Liver (tissue), 9 donors: Measurements from ENCODE around the gene SH3BGRL3. TPM values are rescaled to one million over a fixed set of nuclear protein-coding genes. Genes with fewer than 3 reads are reported as not detected.
"Not testable (repeated sequence)": the region's sequence is repeated elsewhere in the genome, so short reads cannot be mapped to it uniquely, and the experiment has no call there.

ENCODE experiments used
- DNase-seq: peaks from one replicate; pipeline ENCODE4 v3.0.0-alpha.2; 2017; ENCODE audit warnings: low spot score
- H3K27ac ChIP-seq, 2 donors: one replicate each; pipeline ENCODE4 v1.7.0; 2013; ENCODE audit warnings: inconsistent platforms in 2 of 2, low read length in 2 of 2, control low read depth in 1 of 2, low read depth in 1 of 2, mild to moderate bottlenecking in 1 of 2
- H3K27me3 ChIP-seq, 4 donors: one replicate each; pipeline versions ENCODE4 v1.6.1 to v1.7.0; 2013; ENCODE audit warnings: low read length in 3 of 4, inconsistent platforms in 1 of 4, mild to moderate bottlenecking in 1 of 4, moderate library complexity in 1 of 4; ENCODE audit not compliant: control insufficient read depth in 4 of 4, insufficient read depth in 4 of 4
- H3K36me3 ChIP-seq, 4 donors: one replicate each; pipeline versions ENCODE4 v1.6.1 to v1.7.0; 2013; ENCODE audit warnings: low read length in 3 of 4, mild to moderate bottlenecking in 3 of 4, low read depth in 1 of 4, moderate library complexity in 1 of 4; ENCODE audit not compliant: control insufficient read depth in 4 of 4, insufficient read depth in 3 of 4
- H3K4me1 ChIP-seq, 4 donors: one replicate each; pipeline versions ENCODE4 v1.6.1 to v1.7.0; 2013; ENCODE audit warnings: low read length in 3 of 4, mild to moderate bottlenecking in 3 of 4, moderate library complexity in 1 of 4; ENCODE audit not compliant: control insufficient read depth in 4 of 4, insufficient read depth in 4 of 4
- H3K4me3 ChIP-seq, 3 donors: one replicate each; pipeline versions ENCODE4 v1.6.1 to v1.7.0; 2013; ENCODE audit warnings: low read length in 3 of 3, control low read depth in 1 of 3, low read depth in 1 of 3, mild to moderate bottlenecking in 1 of 3
- H3K9ac ChIP-seq, 2 donors: one replicate each; pipeline ENCODE4 v1.7.0; 2013; ENCODE audit warnings: low read length in 2 of 2, mild to moderate bottlenecking in 2 of 2, moderate library complexity in 2 of 2, control low read depth in 1 of 2, low read depth in 1 of 2
- H3K9me3 ChIP-seq, 4 donors: one replicate each; pipeline versions ENCODE4 v1.6.1 to v1.7.0; 2013; ENCODE audit warnings: low read length in 3 of 4; ENCODE audit not compliant: control insufficient read depth in 4 of 4
- FOXA1 ChIP-seq: IDR thresholded peaks from 2 replicates; pipeline ENCODE4 v1.6.1; 2016; ENCODE audit warnings: antibody characterized with exemption
- FOXA2 ChIP-seq: IDR thresholded peaks from 2 replicates; pipeline ENCODE4 v1.6.1; 2016; ENCODE audit warnings: antibody characterized with exemption
- JUND ChIP-seq, 2 donors: IDR thresholded peaks; 2 replicates each; pipeline ENCODE4 v1.6.1; 2016; ENCODE audit warnings: antibody characterized with exemption in 2 of 2
- REST ChIP-seq: IDR thresholded peaks from 2 replicates; pipeline ENCODE4 v1.6.1; 2016; ENCODE audit warnings: antibody characterized with exemption, mild to moderate bottlenecking
- YY1 ChIP-seq: IDR thresholded peaks from 2 replicates; pipeline ENCODE4 v1.6.1; 2016; ENCODE audit warnings: antibody characterized with exemption, mild to moderate bottlenecking
- WGBS: extraction: QIAGEN DNeasy Blood & Tissue Kit; methylation state at CpG from one replicate; pipeline ENCODE4 v1.1.7; 2013; 5-methylcytosine and 5-hydroxymethylcytosine counted together
- polyA plus RNA-seq, 2 donors: library from polyadenylated mRNA; stranded (reverse) in 1 of 2; unstranded in 1 of 2; fragments of 200-250 nt in 1 of 2; fragments of >200 nt in 1 of 2; fragmentation: Nextera tagmentation in 1 of 2; extraction: Ambion mirVana in 1 of 2; gene quantifications; one replicate each; pipeline versions ENCODE4 v1.2.1 to v1.2.3, GENCODE V29; 2013 to 2015
- total RNA-seq, 2 donors: library from RNA; depleted of rRNA; stranded (reverse); fragments of >200 nt; gene quantifications; one replicate each; pipeline ENCODE4 v1.2.3, GENCODE V29; 2014
- TF ChIP-seq, protein P1 (sequence below): IDR thresholded peaks from 2 replicates; pipeline ENCODE4 v1.6.1; 2016; ENCODE audit warnings: antibody characterized with exemption
- donor health status: healthy.
- donor health status: healthy.
- donor health status: healthy.
- donor health status: healthy.
- donor health status: healthy.

The SH3BGRL3 gene
- total and polyA plus RNA-seq, 4 donors: 4.5 to 93.2 (median 23.0) TPM

DNA sequence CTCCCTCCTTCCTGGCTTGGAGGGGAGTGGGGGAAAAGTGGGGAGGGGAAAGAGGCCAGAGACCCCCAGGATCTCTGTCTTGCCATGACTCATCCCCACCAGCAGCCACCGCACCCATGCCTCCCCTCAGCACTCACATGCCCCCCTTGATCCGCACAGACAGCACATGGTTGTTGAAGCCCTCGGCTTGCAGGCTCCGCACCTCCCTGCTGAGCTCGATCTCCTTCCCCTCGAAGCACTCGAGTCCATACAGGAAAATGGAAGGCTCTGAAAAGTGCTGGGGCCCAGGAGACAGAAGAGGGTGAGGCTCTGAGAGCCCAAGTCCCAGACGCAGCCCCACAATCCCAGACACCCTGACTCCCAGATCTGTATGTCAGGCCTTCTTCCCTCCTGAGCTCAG, 48.7 kb downstream of the SH3BGRL3 start:
- Histone ChIP-seq H3K9ac (no peak overlapping the region), H3K36me3 (no peaks in the 10 kb centered on the region), H3K4me1 (no peaks in the 10 kb centered on the region), H3K4me3 (no peak overlapping the region), H3K27ac (no peak overlapping the region), H3K9me3 (no peaks in the 10 kb centered on the region), H3K27me3 (no peaks in the 10 kb centered on the region)
- no peak for DNase-seq
- 90% methylated on average over 8 of the region's 8 CpGs for WGBS
- TF ChIP-seq JUND (IDR thresholded peaks at IDR 0.05) (no peak), REST (no peak), FOXA2 (no peak), FOXA1 (no peak)

GRCh38 chr1:26329380-26329779, 49.5 kb downstream of the SH3BGRL3 start:
- H3K27me3 ChIP-seq, H3K27ac ChIP-seq, DNase-seq, H3K4me3 ChIP-seq, H3K9me3 ChIP-seq, H3K36me3 ChIP-seq, H3K4me1 ChIP-seq, H3K9ac ChIP-seq: not testable (repeated sequence)
- WGBS: 91% methylated on average over 4 of the region's 4 CpGs

DNA sequence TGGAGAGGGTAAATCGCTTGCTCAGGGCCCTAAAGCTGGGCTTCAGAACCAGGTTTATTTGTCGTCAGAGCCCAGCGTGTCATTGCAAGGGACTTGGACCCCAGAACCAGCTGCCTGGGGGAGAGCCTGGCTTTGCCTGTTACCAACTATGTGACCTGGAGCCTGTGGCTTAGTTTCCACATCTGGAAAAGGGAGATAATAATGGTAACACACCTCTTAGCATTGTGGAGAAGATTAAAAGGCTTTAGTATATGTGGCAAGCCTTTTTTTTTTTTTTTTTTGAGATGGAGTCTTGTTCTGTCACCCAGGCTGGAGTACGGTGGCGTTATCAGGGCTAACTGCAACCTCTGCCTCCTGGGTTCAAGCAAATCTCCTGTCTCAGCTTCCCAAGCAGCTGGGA, 50.4 kb downstream of the SH3BGRL3 start:
- H3K36me3 ChIP-seq: no peaks in the 10 kb centered on the region

More for the DNA sequence above, 50.4 kb downstream of the SH3BGRL3 start:
- Histone ChIP-seq H3K27ac (no peak overlapping the region), H3K27me3 (no peaks in the 10 kb centered on the region), H3K9me3 (no peaks in the 10 kb centered on the region), H3K4me3 (no peak overlapping the region), H3K4me1 (no peaks in the 10 kb centered on the region), H3K9ac (no peak overlapping the region)
- TF ChIP-seq, protein P1, sequence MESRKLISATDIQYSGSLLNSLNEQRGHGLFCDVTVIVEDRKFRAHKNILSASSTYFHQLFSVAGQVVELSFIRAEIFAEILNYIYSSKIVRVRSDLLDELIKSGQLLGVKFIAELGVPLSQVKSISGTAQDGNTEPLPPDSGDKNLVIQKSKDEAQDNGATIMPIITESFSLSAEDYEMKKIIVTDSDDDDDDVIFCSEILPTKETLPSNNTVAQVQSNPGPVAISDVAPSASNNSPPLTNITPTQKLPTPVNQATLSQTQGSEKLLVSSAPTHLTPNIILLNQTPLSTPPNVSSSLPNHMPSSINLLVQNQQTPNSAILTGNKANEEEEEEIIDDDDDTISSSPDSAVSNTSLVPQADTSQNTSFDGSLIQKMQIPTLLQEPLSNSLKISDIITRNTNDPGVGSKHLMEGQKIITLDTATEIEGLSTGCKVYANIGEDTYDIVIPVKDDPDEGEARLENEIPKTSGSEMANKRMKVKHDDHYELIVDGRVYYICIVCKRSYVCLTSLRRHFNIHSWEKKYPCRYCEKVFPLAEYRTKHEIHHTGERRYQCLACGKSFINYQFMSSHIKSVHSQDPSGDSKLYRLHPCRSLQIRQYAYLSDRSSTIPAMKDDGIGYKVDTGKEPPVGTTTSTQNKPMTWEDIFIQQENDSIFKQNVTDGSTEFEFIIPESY: no peak
- TF ChIP-seq REST (no peak), YY1 (no peak)
- no peak for DNase-seq
- WGBS: 93% methylated on average over 5 of the region's 5 CpGs

Other genes starting within 250 kb of the SH3BGRL3 start
- under 1 TPM; under 0.01 to 0.05 TPM for gene SLC30A2, start 234.0 kb upstream of the SH3BGRL3 start, total RNA-seq
- gene SLC30A2, start 234.0 kb upstream of the SH3BGRL3 start, polyA plus RNA-seq: under 1 TPM in 1 of 2 donors, not detected in 1; 0.12 TPM
- gene TRIM63, start 212.5 kb upstream of the SH3BGRL3 start, total RNA-seq: not detected
- under 1 TPM in 1 of 2 donors, not detected in 1; 0.03 TPM for gene TRIM63, start 212.5 kb upstream of the SH3BGRL3 start, polyA plus RNA-seq
- 1 to 10 TPM; 6.4 to 9.2 TPM for gene PDIK1L, start 168.3 kb upstream of the SH3BGRL3 start, total RNA-seq
- gene PDIK1L, start 168.3 kb upstream of the SH3BGRL3 start, polyA plus RNA-seq: 1 to 10 TPM; 3.2 TPM
- under 1 TPM; 0.14 to 0.50 TPM for gene FAM110D, start 121.0 kb upstream of the SH3BGRL3 start, total RNA-seq
- gene FAM110D, start 121.0 kb upstream of the SH3BGRL3 start, polyA plus RNA-seq: under 1 TPM; 0.10 to 0.39 TPM
- not detected for gene C1orf232, start 111.1 kb upstream of the SH3BGRL3 start, total RNA-seq
- not detected for gene C1orf232, start 111.1 kb upstream of the SH3BGRL3 start, polyA plus RNA-seq
- 10 to 100 TPM in 1 of 2 donors, 1 to 10 TPM in 1; 5.7 to 15.7 TPM for gene ZNF593, start 110.2 kb upstream of the SH3BGRL3 start, total RNA-seq
- gene ZNF593, start 110.2 kb upstream of the SH3BGRL3 start, polyA plus RNA-seq: 10 to 100 TPM; 44.8 to 81.4 TPM
- gene ZNF593OS, start 108.3 kb upstream of the SH3BGRL3 start, total RNA-seq: not detected
- gene ZNF593OS, start 108.3 kb upstream of the SH3BGRL3 start, polyA plus RNA-seq: under 1 TPM; 0.10 to 0.32 TPM
- gene CNKSR1, start 102.6 kb upstream of the SH3BGRL3 start, total RNA-seq: 1 to 10 TPM in 1 of 2 donors, under 1 TPM in 1; 0.56 to 1.2 TPM
- 1 to 10 TPM in 1 of 2 donors, under 1 TPM in 1; 0.48 to 2.2 TPM for gene CNKSR1, start 102.6 kb upstream of the SH3BGRL3 start, polyA plus RNA-seq
- gene CATSPER4, start 89.5 kb upstream of the SH3BGRL3 start, total RNA-seq: not detected
- gene CATSPER4, start 89.5 kb upstream of the SH3BGRL3 start, polyA plus RNA-seq: not detected
- gene CEP85, start 45.9 kb upstream of the SH3BGRL3 start, total RNA-seq: 10 to 100 TPM in 1 of 2 donors, 1 to 10 TPM in 1; 7.3 to 14.6 TPM
- gene CEP85, start 45.9 kb upstream of the SH3BGRL3 start, polyA plus RNA-seq: 1 to 10 TPM; 2.6 to 3.4 TPM
- 1 to 10 TPM; 3.0 to 9.5 TPM for gene UBXN11, start 26.6 kb downstream of the SH3BGRL3 start, total RNA-seq
- 1 to 10 TPM; 5.7 to 8.9 TPM for gene UBXN11, start 26.6 kb downstream of the SH3BGRL3 start, polyA plus RNA-seq
- 1 to 10 TPM; 1.7 to 4.0 TPM for gene CD52, start 37.9 kb downstream of the SH3BGRL3 start, total RNA-seq
- 10 to 100 TPM; 13.8 to 16.4 TPM for gene CD52, start 37.9 kb downstream of the SH3BGRL3 start, polyA plus RNA-seq
- under 1 TPM; under 0.01 TPM for gene CRYBG2, start 74.0 kb downstream of the SH3BGRL3 start, total RNA-seq
- under 1 TPM in 1 of 2 donors, not detected in 1; 0.12 TPM for gene CRYBG2, start 74.0 kb downstream of the SH3BGRL3 start, polyA plus RNA-seq
- gene ZNF683, start 92.7 kb downstream of the SH3BGRL3 start, total RNA-seq: under 1 TPM in 1 of 2 donors, not detected in 1; 0.17 TPM
- gene ZNF683, start 92.7 kb downstream of the SH3BGRL3 start, polyA plus RNA-seq: under 1 TPM in 1 of 2 donors, not detected in 1; 0.09 TPM
- not detected for gene LIN28A, start 130.7 kb downstream of the SH3BGRL3 start, total RNA-seq
- gene LIN28A, start 130.7 kb downstream of the SH3BGRL3 start, polyA plus RNA-seq: not detected
- gene DHDDS, start 152.2 kb downstream of the SH3BGRL3 start, total RNA-seq: 10 to 100 TPM; 10.6 to 19.7 TPM
- 10 to 100 TPM; 13.5 to 21.7 TPM for gene DHDDS, start 152.2 kb downstream of the SH3BGRL3 start, polyA plus RNA-seq
- 100 to 1,000 TPM in 1 of 2 donors, 10 to 100 TPM in 1; 51.8 to 218 TPM for gene HMGN2, start 192.4 kb downstream of the SH3BGRL3 start, total RNA-seq
- gene HMGN2, start 192.4 kb downstream of the SH3BGRL3 start, polyA plus RNA-seq: 100 to 1,000 TPM in 1 of 2 donors, 10 to 100 TPM in 1; 81.8 to 183 TPM
- 10 to 100 TPM in 1 of 2 donors, 1 to 10 TPM in 1; 9.7 to 26.8 TPM for gene RPS6KA1, start 249.7 kb downstream of the SH3BGRL3 start, total RNA-seq
- gene RPS6KA1, start 249.7 kb downstream of the SH3BGRL3 start, polyA plus RNA-seq: 1 to 10 TPM; 4.0 to 5.1 TPM